Measurements from ENCODE around the gene BNC2.

The BNC2 gene

DNA sequence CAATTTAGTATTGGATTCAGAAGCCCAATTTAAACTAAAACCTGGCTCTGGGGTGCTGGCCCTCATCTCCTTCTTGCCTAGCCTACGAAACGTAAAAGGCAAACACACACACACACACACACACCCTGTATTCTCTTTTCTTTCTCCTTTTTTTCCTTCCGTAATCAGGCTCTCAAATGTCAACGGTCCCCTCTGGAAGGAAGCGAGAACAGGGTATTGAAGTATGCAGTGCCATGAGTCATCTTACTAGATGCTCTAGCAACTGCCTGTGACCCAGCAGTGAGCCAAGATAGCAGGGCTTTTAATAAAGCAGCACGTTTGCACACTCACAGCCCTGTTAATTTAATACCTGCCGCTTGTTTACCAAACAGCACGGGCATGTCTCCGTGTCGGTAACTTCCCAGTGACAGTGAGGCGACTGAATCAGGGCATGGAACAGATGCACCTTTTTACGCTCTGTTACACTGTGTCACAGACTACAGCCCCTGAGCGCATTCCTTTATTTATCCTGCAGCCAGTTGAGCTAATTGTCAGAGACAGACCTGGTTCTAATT lies 243.8 kb downstream of the BNC2 start:
- no peak for DNase-seq

DNA sequence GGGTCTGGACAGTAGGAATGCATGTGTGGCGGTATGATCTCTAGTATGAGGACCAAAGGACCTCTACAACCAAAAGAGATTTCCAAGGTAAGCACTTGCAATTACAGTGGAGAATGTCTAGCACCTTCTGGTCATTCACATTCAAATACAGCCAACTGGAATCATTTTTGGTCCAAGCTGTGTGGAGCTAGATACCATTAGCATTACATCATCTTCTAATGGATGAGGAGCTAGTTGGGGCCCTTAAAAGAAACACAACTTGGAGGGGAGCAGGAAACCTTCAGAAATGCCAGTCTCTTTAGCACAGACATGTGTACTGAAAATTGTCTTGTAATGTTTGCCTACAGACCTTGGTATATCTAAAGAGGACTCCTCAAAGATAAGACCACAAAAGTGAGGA lies 244.7 kb downstream of the BNC2 start:
- no peak for DNase-seq

DNA sequence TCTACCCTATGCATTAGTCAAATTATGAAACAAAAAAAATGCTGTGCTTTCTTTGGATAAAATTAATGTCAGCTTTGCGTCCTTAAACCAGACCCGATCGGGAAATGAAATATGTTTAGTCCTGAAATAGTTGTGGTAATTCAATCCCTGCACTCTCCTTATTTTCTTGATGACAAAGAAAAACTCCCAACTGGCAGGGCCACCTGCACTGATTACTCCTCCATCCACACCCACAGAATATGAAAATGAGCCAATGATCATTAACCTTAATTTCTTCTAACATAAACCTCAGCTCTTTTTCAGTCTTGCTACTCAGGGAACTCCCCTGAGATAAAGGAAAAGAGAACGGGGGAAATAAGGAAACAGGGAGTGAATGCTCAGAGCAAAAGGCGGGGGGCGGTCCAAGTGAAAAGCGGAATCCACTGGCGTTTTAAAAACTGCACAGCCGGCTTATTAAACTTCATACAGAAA lies 245.3 kb downstream of the BNC2 start:
- DNase-seq = no peak

DNA sequence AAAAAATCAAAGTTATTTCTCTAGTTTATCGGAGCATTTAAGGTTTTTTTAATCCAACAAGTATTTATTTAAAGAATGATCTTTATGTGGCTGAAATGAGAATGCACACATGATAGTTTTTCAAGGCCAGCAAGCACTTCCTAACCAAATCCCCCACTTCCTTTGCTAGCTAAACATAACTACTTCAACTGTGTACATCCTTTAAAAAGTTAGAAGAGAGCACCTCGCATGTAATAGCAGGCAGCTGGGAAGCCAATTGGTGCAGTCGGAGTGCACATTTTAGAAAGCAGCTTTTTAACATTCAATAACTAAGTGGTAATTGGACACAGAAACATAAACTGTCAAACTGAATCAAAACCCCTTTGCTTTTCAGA lies 245.7 kb downstream of the BNC2 start:
- no peak for DNase-seq

DNA sequence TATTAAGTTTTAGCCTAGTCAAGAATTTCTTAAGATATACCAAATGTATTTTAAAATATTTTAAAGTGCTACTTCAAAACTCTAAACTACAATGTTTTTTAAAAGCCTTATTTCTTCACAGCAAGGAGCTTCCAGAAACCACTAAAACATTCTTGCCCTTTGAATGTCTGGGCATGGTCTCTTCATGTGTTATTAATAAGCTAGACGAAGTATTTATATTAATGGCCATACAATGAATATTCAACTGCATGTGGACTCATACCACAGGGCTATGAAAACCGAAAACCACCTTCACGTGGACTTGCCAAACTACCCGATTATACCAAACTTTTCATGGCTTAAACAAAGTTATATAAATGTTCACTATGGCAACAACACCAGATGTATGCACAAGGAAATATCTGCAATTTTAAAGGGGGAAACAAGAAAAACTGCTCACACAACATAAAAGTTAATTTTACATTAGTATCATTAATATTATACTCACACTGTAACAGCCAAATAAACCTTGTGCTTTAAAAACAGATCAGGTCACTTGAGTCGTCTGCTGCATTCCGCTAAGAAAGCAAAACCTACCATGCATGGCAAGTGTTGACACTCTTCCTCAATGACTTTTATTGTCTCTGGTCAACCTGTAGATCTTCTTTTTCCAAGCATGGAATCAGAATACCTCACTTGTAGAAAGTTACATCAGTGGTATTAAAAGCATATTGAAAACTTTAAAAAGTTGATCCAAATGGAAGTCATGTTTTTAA lies 246.3 kb downstream of the BNC2 start:
- no peak for DNase-seq

DNA sequence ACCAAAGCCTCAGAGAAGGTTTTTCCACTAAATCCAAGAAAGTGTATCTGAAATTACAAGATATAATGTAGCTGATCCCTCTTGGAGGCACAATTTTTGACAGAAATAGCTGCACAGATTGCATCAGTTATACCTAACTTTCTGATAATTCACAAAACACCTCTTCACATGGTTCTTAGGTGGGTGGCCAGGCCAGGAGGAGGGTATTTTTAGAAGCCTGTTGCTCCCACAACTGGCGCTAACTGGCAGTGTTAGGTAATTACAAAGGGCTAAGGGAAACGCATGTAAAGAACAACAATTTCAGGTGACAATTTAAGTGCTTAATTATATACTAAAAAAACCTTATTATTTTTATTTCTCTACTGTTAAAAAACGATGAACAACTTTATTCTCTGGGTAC lies 247.9 kb downstream of the BNC2 start:
- DNase-seq = no peak

DNA sequence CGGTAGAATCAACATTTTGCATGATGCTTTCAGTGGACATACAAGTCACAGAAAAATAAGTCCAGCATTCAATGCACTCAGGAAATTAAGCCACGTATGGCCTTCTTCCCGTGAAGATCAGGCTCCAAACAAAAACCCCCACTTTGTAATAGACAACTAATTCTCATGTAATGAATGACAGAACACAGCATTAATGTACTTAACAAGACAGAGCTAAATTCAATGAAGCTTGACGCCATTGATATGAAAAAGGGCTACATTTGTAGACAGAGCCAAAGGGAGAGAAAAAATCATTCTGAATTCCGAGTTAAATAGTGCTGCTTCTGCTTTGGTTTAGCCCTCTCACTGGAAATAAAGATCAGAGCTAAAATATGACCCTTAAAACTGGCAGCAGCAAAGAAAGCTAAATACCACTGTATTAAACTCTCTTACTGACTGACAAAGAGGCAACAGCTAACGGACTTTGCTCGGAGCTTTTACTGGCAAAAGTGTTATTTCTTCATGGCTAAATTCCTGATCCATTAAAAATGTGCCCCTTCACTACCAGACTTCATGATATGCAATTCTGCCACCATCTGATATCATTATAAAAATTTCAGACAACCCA lies 250.5 kb downstream of the BNC2 start:
- DNase-seq = no peak

DNA sequence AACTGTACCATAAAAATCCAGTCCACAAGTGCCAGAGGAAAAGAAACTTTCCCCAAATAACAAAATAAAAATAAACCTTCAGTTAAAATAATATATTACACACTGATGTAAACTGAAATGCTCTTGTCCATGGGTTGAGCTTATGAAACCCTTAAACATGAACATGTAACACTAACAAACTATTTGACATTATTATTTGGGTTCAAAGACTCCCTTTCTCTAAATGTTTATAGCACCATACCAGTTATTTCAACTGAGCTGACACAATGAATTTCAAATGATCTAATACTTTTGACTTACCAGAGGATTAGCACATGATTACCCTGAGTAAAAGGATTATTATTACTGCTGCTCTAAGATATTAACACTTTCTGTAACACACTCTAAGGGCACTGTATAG lies 251.1 kb downstream of the BNC2 start:
- no peak for DNase-seq

DNA sequence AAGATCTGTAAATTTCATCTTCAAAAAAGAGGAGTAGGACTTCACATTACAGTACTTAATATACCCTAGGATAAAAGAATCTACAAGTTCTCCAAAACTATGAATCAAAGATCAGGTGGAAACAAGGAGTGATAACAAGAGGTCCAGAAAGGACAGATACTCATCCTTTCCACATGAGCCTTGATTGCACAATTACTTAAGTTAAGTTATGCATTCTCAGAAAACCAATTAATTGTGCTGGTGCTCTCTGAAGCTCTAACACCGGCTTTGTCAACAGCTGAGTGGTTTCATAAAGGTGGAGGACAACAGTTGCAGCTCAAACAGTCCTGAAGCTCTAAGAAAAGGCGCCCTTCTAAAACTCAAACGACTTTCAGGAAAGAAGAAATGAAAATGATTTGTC lies 251.9 kb downstream of the BNC2 start:
- no peak for DNase-seq

DNA sequence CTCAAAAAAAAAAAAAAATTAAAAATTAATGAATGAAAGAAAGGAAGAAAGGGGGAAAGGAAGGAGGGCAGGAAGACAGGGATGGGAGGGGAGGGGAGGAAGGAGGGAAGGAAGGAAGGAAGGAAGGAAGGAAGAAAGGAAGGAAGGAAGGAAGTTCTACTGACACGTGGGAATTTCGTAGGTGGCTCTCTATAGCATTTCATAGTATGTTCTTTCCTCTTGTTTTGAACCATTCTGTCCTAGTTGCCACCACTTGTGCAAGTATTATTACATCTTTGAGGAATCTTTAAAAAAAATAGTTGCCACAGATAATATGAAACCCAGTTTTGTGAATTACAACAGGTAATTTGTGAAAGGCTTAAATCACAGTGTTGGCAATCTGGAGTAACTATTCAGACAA lies 253.8 kb downstream of the BNC2 start:
- no peak for DNase-seq

DNA sequence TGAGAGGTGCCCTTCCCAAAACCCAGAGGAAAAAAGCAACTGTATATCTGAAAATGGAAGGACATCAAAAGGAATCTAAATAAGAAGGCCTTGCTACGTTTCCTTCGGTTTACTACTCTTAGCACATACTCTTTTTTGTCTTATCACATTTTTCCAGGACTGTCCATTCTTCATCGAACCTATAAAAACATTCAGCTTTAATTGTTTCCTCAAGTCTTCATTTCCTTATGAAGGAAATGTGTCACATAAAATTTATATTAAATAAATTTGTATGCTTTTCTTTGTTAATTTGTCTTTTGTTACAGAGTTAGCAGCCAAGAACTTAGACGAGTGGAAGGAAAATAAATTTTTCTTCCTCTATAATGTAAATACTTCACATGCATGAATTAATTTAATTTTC lies 255.0 kb downstream of the BNC2 start:
- DNase-seq = no peak

DNA sequence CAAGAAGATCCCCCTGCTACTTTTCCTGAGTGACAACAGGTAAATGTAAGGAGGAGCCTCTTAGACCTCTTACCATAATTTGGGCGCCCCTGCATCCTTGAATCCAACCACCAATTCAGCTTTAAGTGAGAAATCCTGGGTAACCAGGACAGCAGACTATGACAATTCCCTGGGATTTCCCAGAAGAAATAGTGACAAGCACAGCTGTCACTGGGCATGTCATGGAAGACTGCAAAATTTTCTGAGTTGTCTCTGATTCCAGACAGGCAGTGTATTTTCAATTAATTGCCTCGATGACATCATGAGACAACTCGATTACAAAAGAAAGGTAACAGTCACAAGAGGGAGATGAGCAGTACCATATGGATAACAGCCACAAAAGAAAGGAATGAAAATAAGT lies 256.9 kb downstream of the BNC2 start:
- peak in 2 of 3 donors; percentile 1 to 20 for DNase-seq

DNA sequence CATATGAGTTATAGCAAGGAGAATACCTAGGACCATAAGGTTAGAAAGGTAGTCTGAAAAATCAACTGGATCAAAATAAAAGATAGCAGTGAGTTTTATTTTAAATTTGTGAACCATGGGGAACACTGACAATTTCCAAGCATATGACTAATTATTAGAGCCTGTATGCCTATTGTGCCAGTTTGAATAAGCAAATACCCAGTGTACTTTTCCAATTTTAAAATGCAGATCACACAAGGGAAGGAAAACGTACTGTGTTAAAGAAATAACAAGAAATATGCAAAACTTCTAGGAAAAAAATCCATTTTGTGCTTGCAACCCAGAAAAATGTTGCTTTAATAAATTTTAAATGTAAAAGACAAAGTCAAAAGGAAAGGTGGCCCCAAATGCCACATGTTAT lies 257.4 kb downstream of the BNC2 start:
- no peak for DNase-seq

DNA sequence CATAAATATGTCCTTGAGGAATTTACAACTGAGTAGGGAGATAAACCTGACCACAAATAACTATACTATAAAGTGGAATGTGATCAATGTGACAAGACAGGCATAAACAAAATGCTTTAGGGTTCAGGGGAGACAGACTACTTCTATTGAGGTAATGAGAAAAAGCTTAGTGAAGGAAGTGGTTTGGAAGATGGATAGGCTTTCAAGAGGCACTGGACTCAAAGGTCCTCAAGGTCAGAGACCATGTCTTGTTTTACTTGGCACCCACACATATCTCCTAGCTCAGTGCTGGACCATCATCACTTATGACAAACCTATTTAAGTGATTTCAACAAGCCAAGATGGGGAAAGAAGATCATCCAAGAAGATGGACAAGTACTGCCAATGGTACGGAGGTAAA lies 257.8 kb downstream of the BNC2 start:
- DNase-seq = no peak

DNA sequence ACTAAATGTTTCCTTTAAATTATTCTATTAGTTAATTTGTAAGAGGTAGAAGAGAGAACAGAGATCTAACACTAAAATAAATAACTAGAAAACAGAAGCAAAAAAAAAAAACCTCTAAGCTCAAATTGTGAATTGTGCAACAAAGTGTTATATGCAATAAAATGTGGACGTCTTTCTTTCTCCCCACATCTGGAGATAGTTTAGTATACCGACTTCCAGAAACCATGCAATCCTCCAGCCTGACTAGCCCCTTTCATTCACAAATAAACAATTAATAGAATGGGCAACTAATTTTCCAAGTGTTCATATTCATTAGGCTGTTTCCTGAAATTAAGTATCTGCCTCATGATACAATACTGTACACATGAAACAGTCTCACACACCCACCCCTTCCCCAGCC lies 258.5 kb downstream of the BNC2 start:
- no peak for DNase-seq

DNA sequence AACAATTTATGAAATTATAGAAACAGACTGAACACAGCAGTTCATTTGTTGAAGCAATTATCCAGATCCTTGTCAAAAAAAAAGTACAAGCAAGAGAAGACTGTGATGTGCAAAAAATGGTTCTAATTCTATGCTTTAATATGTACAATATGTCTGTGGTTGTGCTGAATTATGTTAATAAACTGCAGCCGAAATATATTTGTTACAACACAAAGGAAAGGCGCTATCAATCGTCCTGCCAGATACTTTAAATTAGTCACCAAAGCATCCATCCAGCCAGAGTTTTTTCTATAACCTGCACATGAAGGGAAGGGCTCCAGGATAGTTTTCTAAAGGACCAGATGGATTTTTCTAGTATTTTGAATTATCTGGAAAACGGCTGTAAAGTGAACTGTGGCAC lies 259.5 kb downstream of the BNC2 start:
- no peak for DNase-seq

DNA sequence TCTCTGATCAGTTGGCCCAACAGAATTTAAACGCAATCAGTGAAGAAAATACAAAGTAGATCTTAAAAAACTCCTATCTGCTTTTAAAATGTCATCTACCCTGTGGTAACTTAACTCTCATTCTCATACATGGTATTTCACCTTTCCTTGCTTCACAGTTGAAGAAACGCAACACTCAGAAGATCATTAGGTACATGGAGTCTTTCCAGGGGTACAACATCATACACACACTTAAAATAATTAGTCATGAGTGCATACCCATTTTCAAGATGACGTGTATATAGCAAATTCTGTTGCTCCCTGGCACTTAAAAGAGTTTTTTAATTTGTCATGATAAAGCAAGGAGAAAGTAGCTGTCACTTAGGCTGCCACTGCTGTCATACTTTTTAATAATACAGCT lies 259.9 kb downstream of the BNC2 start:
- DNase-seq = no peak

DNA sequence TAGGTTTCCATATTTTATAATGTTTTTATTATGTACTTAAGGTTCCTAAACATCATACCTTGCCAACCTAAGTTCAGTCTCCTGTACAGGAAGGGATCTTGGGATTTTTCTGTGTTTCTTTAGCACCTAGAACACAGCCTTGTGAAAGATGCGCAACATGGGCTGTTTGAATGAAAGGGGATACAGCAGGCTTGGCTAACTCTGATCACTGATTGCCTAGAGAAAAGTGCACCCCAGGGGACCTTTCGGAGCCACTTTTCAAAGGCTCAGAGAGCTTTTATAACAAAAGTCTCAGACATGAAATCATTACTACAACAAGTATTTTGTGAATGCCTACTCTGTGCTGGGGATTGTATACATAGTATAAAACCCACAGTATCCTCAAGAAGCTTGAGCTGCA lies 261.6 kb downstream of the BNC2 start:
- no peak for DNase-seq

DNA sequence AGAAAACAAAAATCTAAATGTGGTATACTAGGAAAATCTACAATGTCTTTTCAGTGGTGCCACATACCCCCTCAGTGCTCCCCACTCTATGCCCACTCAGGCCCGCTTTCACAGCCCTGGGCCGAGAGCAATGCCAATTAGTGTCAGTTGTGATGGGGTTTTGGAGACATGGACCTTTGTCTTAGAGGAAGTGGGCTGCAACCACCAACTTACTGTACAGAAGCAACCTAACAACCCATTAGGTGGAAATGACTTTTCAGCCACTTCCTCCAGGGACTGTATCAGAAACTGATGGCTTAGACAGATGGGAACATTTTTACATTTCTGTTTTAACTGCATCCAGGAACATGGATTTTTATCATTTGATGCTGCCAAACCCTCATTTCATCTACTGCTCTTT lies 268.0 kb downstream of the BNC2 start:
- no peak for DNase-seq

DNA sequence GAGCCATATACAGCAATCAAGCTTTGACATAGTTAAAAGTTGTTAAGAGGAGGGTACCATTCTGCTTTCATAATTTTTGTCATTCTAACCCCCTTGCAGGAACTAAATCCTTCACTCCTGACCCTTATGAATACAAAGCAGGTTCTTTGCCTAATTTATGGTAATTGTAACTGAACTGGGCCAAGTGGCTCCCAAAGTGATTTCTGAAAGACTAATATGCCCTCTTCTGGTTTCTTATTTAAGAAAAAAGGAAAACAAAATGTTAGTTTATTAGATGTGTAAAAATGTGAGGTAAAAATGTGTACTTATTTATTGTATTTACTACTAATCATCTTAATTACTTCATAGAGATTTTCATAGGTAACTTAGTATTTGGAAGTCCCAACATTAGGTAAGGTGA lies 268.5 kb downstream of the BNC2 start:
- DNase-seq = no peak

DNA sequence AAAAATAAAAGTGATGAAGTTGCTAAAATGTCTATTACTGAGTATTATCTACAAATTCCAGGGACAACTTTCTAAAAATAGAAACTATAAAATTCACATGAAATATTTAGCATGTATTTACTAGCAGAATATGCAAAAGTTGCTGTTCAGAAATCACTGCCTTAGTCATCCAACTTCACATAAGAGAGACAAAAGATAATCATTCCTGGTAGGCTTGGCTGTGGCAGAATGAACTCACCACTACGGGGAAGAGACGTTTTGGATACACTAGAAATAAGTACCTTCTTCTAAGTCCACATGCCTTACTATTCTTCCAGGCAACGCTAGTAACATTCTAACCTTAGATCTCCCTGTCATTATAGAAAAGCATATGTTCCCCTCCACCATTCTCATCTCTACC lies 272.2 kb downstream of the BNC2 start:
- no peak for DNase-seq

DNA sequence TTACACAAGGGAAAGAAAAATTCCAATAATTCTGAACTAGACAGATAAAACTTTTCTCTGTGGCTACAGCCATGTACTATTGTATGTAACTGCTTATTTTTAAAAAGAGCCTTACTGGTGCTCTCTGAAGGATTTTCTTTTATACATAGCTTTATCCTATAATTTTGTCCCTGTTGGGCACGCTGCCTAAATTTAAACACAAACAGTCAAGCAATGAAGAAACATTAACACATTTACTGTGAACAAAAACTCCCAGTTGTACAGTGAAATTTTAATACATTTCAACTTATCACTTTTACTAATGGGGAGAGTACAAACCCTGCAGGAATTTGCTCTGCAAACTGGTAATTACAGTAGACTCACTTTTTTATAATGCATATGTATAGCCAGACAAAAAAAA lies 273.3 kb downstream of the BNC2 start:
- DNase-seq = no peak

DNA sequence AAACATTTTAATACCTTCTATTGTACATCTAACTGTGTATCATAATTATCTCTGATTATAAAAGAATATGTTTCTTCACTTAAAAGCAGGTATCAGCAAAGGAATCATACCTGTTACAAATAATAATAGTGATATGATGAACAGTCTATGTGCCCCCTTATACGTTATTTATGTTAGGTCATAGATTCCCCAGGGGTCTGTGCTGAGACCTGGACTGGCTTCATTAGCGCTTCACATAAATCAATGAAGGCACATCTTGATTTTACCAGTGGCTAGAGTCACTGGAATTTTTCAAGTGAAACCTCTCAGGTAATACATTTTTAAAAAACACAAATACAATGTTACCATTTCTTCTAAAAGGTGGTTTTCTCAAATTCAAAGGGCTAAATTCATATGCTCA lies 275.2 kb downstream of the BNC2 start:
- no peak for DNase-seq

DNA sequence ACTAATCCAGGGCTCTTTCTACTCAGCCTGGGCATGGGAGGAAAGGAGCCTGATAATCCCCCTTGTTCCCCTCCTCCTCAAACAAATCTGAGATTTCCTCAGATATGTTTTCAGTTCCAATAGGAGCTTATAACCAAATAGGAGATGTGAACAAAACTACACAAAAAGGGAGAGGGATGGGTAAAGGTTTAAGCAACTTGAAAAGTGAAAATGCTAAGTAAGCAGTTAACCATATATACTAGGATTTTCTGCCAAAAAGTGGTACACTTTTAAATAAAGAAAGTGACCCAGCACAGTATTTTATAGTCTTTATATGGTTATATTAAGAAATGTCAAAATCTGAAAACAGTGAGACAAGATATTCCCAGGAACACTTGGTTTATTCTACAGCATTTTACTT lies 275.7 kb downstream of the BNC2 start:
- no peak for DNase-seq

DNA sequence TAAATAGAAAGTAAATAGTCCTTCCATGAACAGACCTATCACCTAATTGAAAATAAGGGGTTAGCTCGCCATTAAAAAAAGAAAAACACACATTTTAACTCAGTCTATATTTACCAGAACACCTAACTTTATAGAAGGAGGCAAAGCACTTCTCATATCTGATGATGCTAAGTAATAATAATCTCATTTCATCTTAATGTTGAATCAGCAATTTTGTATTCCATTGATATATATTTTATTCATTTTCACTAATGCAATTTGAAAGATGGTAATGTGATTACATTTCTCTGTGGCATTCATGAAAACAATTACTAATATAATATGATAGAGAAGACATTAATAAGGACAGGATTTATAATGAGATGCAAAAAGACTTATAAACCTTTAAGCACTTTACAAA lies 276.7 kb downstream of the BNC2 start:
- no peak for DNase-seq

Measured in suppressor macrophage treated with lipopolysaccharide for 1 hour (primary cell).